ENCODE measurements around the gene CTNNAL1. TPM values are rescaled to one million over a fixed set of nuclear protein-coding genes. Genes with fewer than 3 reads are reported as not detected.
"Not testable (repeated sequence)": the region's sequence is repeated elsewhere in the genome, so short reads cannot be mapped to it uniquely, and the experiment has no call there.

The CTNNAL1 gene
- total RNA-seq, 1 donor from 2014 or later, result 61.9 TPM

GRCh38 chr9:108972186-108972585 is 41.1 kb downstream of the CTNNAL1 start:
- TF ChIP-seq CTCF (conservative IDR thresholded peaks at IDR 0.05), result no peak
- no peaks in the 10 kb centered on the region for H3K27me3 Mint-ChIP-seq (ENCODE audit: low read depth)
- H3K4me3 Mint-ChIP-seq, result no peak overlapping the region
- no peak for DNase-seq (ENCODE audit: low read depth, low spot score)
- H3K9me3 Mint-ChIP-seq, result peaks cover 7% of the 10 kb centered on the region
- peaks cover 23% of the 10 kb centered on the region for H3K36me3 Mint-ChIP-seq (ENCODE audit: low read depth)
- H3K27ac Mint-ChIP-seq (ENCODE audit: unreplicated experiment), result no peak overlapping the region
- H3K4me1 Mint-ChIP-seq, result no peaks in the 10 kb centered on the region

GRCh38 chr9:108971392-108971791 is 41.9 kb downstream of the CTNNAL1 start:
- H3K27ac Mint-ChIP-seq (ENCODE audit: unreplicated experiment); H3K9me3 Mint-ChIP-seq; DNase-seq (ENCODE audit: low read depth, low spot score); H3K4me1 Mint-ChIP-seq; H3K4me3 Mint-ChIP-seq; H3K27me3 Mint-ChIP-seq (ENCODE audit: low read depth): not testable (repeated sequence)
- H3K36me3 Mint-ChIP-seq (ENCODE audit: low read depth), result peaks cover 20% of the 10 kb centered on the region

- Mint-ChIP-seq H3K9me3 (peaks cover 7% of the 10 kb centered on the region), H3K27me3 (ENCODE audit: low read depth) (no peaks in the 10 kb centered on the region), H3K4me1 (no peaks in the 10 kb centered on the region), H3K36me3 (ENCODE audit: low read depth) (peaks cover 16% of the 10 kb centered on the region), H3K4me3 (no peak overlapping the region), H3K27ac (ENCODE audit: unreplicated experiment) (no peak overlapping the region)
- DNase-seq (ENCODE audit: low read depth, low spot score), result no peak
- no peak for TF ChIP-seq CTCF (conservative IDR thresholded peaks at IDR 0.05)
Measured at GRCh38 chr9:108967916-108968315, 45.4 kb downstream of the CTNNAL1 start.

GRCh38 chr9:108963459-108964143 is 49.7 kb downstream of the CTNNAL1 start:
- Mint-ChIP-seq H3K27ac (ENCODE audit: unreplicated experiment) (peak overlapping the region; percentile 45), H3K4me1 (no peaks in the 10 kb centered on the region), H3K9me3 (no peaks in the 10 kb centered on the region), H3K36me3 (ENCODE audit: low read depth) (no peaks in the 10 kb centered on the region), H3K27me3 (ENCODE audit: low read depth) (no peaks in the 10 kb centered on the region), H3K4me3 (no peak overlapping the region)
- DNase-seq (ENCODE audit: low read depth, low spot score), result no peak
- TF ChIP-seq CTCF (conservative IDR thresholded peaks at IDR 0.05), result no peak

GRCh38 chr9:108961151-108961550 is 52.1 kb downstream of the CTNNAL1 start:
- Mint-ChIP-seq H3K27ac (ENCODE audit: unreplicated experiment) (no peak overlapping the region), H3K4me1 (no peaks in the 10 kb centered on the region), H3K9me3 (no peaks in the 10 kb centered on the region), H3K27me3 (ENCODE audit: low read depth) (no peaks in the 10 kb centered on the region), H3K4me3 (no peak overlapping the region), H3K36me3 (ENCODE audit: low read depth) (no peaks in the 10 kb centered on the region)
- DNase-seq (ENCODE audit: low read depth, low spot score), result no peak
- TF ChIP-seq CTCF (conservative IDR thresholded peaks at IDR 0.05), result no peak

- Mint-ChIP-seq H3K27ac (ENCODE audit: unreplicated experiment) (no peak overlapping the region), H3K27me3 (ENCODE audit: low read depth) (no peaks in the 10 kb centered on the region), H3K4me3 (no peak overlapping the region), H3K9me3 (no peaks in the 10 kb centered on the region), H3K4me1 (no peaks in the 10 kb centered on the region), H3K36me3 (ENCODE audit: low read depth) (no peaks in the 10 kb centered on the region)
- no peak for TF ChIP-seq CTCF (conservative IDR thresholded peaks at IDR 0.05)
- no peak for DNase-seq (ENCODE audit: low read depth, low spot score)
Measured at GRCh38 chr9:108960331-108960730, 53.0 kb downstream of the CTNNAL1 start.

Measured in neural crest cell (in vitro differentiated cells).